Kidney epithelial cell (primary cell): Measurements from ENCODE around the gene HLX. TPM values are rescaled to one million over a fixed set of nuclear protein-coding genes. Genes with fewer than 3 reads are reported as not detected.

Experiments used
- DNase-seq: peaks from one replicate; pipeline ENCODE4 v3.0.0-alpha.2; 2010; ENCODE audit warnings: low read depth
- H3K27me3 ChIP-seq: 2 replicates; pipeline ENCODE4 v1.6.0; 2011; ENCODE audit warnings: low read length; ENCODE audit not compliant: control insufficient read depth, insufficient read depth
- H3K36me3 ChIP-seq: 2 replicates; pipeline ENCODE4 v1.5.1; 2011; ENCODE audit warnings: low read length; ENCODE audit not compliant: control insufficient read depth, insufficient read depth
- H3K4me3 ChIP-seq: 2 replicates; pipeline ENCODE4 v1.5.1; 2011; ENCODE audit warnings: low read depth, mild to moderate bottlenecking, control low read depth, low read length
- total RNA-seq: library from RNA; depleted of rRNA; stranded (reverse); fragments of >200 nt; gene quantifications from 2 replicates; pipeline ENCODE4 v1.2.3, GENCODE V29; 2015
- TF ChIP-seq, protein P1 (sequence below): IDR thresholded peaks from 2 replicates; pipeline ENCODE4 v1.5.1; 2011; ENCODE audit warnings: mild to moderate bottlenecking, moderate library complexity, low read length, control low read depth, inconsistent platforms; ENCODE audit not compliant: insufficient read depth, poor library complexity, severe bottlenecking

HLX gene
- total RNA-seq, 1 donor from 2014 or later: 3.2 TPM

DNA sequence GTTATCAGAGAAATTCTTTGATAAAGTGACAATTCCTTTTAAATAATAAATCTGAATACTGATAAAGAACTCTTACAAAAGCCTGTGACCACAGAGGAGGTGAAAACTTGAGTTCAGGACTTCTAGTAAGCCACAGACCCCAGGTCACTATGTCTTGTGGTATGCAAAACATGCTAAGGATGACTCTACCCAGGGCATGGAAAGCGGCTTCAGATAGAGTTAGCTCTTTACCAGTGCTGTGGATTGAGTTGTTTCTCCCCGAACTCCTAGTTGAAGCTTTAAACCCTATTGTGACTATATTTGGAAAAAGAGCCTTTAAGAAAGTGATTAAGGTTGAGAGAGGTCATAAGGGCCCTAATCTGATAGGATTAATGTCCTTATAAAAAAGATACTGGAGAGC lies 42.3 kb downstream of the HLX start:
- TF ChIP-seq, protein P1, sequence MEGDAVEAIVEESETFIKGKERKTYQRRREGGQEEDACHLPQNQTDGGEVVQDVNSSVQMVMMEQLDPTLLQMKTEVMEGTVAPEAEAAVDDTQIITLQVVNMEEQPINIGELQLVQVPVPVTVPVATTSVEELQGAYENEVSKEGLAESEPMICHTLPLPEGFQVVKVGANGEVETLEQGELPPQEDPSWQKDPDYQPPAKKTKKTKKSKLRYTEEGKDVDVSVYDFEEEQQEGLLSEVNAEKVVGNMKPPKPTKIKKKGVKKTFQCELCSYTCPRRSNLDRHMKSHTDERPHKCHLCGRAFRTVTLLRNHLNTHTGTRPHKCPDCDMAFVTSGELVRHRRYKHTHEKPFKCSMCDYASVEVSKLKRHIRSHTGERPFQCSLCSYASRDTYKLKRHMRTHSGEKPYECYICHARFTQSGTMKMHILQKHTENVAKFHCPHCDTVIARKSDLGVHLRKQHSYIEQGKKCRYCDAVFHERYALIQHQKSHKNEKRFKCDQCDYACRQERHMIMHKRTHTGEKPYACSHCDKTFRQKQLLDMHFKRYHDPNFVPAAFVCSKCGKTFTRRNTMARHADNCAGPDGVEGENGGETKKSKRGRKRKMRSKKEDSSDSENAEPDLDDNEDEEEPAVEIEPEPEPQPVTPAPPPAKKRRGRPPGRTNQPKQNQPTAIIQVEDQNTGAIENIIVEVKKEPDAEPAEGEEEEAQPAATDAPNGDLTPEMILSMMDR: no peak
- no peak for DNase-seq
- Histone ChIP-seq H3K27me3 (no peaks in the 10 kb centered on the region), H3K4me3 (no peak overlapping the region), H3K36me3 (no peaks in the 10 kb centered on the region)

DNA sequence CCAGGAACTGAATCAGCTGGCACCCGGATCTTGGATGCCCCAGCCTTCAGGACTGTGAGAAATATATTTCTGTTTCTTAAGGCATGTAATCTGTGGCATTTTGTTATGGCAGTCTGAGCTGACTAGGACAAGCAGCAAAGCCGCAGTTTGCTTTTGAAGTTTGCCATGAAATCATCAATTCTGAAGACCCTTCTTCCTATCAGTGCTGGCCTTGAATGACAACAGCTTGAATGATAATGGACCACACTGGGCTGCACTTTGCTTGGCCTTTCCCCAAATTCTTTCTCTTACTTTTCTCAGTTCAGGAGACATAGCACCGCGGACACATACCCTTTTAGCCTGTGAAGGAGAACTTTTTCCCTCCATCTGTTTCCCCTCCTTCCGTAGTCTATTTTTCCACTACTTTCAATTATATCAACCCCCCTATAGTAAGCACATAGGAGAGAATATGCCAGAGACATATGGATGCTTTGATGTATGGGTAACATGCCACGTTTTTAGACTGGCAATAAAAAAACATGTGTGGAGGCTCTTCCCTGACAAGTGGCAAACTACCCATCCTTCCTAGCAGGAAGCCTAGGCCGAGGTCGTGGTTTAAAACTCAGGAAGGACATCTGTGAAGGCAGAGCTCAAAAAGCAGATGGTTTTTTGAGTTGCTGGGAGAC lies 42.9 kb downstream of the HLX start:
- Histone ChIP-seq H3K36me3 (no peaks in the 10 kb centered on the region), H3K27me3 (no peaks in the 10 kb centered on the region), H3K4me3 (no peak overlapping the region)
- DNase-seq: no peak
- TF ChIP-seq, protein P1: no peak

GRCh38 chr1:220922951-220923350 lies 43.7 kb downstream of the HLX start:
- TF ChIP-seq, protein P1: no peak
- Histone ChIP-seq H3K4me3 (no peak overlapping the region), H3K27me3 (no peaks in the 10 kb centered on the region), H3K36me3 (no peaks in the 10 kb centered on the region)
- DNase-seq: no peak

DNA sequence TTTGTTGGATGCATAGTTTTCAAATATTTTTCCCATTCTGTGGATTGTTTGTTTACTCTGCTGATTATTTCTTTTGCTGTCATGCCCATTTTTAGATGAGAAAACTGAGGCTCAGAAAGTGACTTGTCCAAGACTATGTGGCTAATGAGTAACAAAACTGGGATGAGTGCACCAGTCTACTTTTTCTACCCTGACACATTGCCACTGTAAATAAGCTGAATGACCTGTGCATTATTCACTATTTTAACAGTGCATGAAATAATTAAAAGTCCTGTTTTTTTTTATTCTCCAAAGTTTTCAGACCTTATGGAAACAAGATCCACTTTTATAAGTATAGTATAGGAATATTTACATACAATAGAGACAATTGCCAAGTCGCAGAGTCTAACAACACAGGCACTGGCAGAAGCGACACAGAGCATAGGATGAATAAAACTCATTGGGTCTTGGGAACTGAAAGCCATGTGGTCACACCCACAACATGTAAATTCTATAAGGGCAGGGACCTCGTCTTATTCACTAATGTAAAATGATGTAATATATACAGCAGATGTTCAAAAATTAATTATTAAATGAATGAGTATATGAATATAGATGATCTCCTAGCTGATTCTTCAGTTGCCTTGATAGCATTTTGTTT lies 45.2 kb downstream of the HLX start:
- no peak for DNase-seq
- no peaks in the 10 kb centered on the region for H3K36me3 ChIP-seq
- H3K27me3 ChIP-seq: no peaks in the 10 kb centered on the region
- H3K4me3 ChIP-seq: no peak overlapping the region
- TF ChIP-seq, protein P1: no peak

- no peak for DNase-seq
- Histone ChIP-seq H3K27me3 (no peaks in the 10 kb centered on the region), H3K36me3 (no peaks in the 10 kb centered on the region), H3K4me3 (no peak overlapping the region)
- TF ChIP-seq, protein P1: no peak
These were observed 46.5 kb downstream of the HLX start for GRCh38 chr1:220925707-220926106.

DNA sequence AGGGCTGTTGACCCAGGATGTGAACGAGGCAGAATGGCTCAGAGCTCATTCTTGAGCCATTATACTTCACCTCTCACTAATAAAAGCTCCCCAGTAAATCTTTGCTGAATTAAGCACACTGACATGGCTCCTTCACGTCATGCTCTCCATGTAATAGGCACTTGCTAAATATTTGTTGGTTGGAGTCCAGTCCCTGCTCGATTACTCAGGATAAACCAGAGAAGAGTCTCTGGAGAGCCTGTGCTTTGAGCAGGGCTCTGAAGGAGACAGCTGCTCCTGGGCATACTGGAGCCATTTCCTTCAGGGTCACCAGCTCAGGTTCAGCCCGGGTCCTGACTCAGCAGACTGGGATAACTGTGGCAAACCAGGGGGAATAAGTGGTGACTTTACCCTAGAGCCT lies 46.9 kb downstream of the HLX start:
- DNase-seq: no peak
- TF ChIP-seq, protein P1: no peak

More for the DNA sequence above, 46.9 kb downstream of the HLX start:
- Histone ChIP-seq H3K27me3 (no peaks in the 10 kb centered on the region), H3K4me3 (no peak overlapping the region), H3K36me3 (no peaks in the 10 kb centered on the region)
